ENCODE results near the gene TWSG1. TPM values are rescaled to one million over a fixed set of nuclear protein-coding genes. Genes with fewer than 3 reads are reported as not detected.

Gene TWSG1
- total RNA-seq (2014; rRNA removed; shearing (Covaris generic)), result 76.6 and 101 TPM in 2 replicates

DNA sequence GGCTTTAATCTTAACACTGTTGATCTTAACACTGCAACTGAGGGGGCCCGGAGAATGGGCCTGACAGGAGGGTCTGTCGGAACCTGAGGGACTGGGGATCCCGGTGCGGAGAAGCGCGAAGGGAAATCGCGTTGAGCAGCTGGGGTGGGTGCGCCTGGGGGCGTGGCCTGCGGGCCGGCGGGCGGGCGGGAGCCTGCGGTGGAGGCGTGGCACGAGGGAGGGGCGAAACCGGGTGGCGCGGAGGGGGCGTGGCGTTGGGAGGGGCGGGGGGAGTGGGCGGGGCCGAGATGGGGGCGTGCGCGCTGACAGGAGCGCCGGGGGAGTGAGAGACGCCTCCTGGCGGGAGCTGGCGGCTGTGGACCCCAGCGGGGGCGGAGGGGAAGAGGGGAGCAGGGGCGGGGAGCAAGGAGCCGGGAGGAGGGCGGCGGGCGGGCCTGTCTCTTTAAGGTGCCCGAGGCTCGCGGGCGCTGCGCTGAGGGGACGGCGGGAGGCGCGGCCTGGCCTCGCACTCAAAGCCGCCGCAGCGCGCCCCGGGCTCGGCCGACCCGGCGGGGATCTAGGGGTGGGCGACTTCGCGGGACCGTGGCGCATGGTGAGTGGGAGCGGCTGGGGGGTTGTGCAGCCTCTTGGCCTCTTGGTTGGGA, at the start of gene TWSG1:
TWSG1 (plus strand) TSS at position 445 of the 644 bp plus-strand sequence. CDS start 2,457 bp downstream, outside the sequence.
- peak; percentile 93 for DNase-seq (ENCODE audit: low read depth)

DNA sequence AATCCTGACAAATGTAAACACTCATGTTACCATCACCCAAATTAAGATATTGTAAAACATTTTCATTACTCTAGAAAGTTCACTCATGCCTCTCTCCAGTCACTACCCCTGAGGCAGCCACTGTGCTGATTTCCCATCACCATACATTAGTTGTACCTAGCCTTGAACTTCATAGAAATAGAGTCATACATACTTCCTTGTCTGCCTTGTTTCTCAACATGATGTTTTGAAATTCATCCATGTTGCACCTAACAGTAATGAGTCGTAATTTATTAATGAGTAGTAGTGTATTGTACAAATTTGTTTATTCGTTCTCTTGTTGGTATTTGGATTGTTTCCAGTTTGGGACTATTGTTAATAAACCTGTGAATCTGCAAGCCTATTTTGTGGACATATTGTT, 49.0 kb upstream of the TWSG1 start:
- DNase-seq (ENCODE audit: low read depth), result no peak

DNA sequence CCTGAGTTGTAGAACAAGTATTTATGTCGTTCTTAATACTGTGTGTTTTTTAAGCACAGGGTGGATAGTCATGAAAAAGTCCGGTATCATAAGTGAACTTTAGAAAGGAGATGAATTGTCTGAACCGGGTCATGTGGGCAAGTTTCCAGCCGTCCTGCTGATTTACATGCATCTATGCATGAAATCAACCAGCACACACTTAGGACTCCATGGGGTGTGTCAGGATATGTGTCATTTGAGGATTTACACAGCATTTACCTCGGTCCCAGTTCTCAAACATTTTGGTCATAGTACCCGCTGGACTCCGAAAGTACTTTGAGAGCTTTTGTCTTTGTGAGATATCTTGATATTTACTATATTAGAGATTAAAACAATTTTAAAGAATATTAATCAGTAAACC, 47.5 kb upstream of the TWSG1 start:
- DNase-seq (ENCODE audit: low read depth), result no peak

DNA sequence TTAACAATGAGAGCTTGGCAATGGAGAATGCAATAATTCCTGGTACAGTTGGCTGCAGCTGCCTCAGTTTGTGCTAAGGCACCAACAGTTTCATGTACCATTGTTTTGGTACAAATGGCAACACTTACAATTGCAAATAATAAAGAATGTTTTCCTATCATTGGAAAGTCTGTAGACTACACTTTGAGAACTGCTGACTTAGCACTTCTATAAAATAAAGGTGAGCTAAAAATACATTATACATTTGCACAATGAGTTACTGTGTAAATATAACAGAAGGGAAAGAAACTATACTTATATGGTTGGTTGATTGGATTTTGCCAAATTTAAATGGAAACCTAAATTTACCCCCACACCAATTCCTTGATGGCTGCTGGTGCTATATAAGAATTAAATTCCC, 44.9 kb upstream of the TWSG1 start:
- no peak for DNase-seq (ENCODE audit: low read depth)

DNA sequence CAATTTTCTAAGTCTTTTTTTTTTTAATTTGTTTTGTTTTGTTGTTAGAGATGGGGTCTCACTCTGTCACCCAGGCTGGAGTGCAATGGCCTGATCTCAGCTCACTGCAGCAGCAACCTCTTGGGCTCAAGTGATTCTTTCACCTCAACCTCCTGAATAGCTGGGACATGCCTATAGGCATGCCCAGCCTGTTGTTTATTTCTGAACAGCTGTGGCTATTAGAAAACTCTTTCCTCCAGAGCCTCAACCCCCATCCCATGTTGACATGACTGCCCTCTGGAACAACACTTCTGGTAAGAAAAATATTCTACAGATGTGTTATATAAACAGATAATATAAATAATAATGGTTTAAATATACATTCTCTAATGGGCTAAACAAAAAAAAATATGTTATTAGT, 44.4 kb upstream of the TWSG1 start:
- no peak for DNase-seq (ENCODE audit: low read depth)

DNA sequence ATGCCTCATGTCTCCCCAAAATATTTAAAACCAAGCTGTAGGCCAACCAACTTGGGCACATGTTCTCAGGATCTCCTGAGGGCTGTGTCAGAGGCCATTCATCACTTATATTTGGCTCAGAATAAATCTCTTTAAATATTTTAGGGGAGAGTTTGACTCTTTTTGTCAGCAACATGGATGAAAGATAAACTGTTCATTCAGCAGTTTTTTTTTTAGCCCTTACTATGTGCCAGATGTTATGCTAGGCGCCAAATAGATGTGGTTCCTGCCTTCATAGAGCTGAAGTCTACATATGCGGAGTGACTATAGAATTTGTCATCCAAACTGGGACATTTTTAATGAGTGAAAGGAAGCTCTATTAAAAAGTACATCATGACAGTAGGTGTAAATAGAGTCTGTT, 42.5 kb upstream of the TWSG1 start:
- no peak for DNase-seq (ENCODE audit: low read depth)

DNA sequence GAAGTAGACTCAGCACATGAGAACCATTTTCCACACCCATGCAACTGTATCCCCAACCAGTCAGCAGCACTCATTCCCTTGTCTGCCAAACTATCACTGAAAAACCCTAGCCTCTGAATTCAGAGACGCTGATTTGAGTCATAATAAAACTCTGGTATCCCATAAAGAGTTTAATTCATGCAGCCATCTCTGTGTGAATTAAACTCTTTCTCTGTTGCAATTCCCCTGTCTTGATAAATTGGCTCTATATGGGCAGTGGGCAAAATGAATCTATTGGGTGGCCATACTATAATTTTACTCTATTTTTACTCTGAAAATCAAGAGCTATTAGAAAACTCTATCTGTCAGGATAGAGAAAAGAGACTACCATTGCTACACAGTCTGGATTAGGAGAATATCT, 40.6 kb upstream of the TWSG1 start:
- no peak for DNase-seq (ENCODE audit: low read depth)

DNA sequence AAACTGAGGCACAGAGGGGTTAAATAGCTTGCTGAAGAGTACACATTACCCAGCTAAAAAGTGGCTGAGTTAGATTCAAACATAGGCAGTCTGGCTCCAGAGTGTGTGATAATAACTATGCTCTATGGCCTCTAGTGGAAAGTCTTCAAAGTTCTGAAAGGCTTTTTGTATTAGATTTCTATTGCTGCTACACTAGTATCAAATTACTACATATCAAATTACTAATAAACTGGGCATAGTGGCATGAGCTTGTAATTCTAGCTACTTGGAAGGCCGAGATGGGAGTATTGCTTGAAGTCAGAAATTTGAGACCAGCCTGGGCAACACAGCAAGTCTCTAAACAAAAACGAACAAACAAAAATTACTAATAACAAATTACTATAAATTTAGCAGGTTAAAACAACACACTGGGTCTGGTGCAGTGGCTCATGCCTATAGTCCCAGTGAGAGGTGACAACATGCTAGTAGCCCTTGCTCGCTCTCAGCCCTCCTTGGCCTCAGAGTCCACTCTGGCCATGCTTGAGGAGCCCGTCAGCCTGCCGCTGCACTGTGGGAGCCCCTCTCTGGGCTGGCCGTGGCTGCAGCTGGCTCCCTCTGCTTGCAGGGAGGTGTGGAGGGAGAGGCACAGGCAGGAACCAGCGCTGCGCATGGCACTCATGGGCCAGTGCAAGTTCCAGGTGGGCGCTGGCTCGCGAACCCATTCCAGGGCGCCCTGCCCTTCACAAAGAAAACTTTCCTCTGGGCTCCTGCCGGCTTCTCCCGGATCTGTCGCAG, 38.2 kb upstream of the TWSG1 start:
- no peak for DNase-seq (ENCODE audit: low read depth)

DNA sequence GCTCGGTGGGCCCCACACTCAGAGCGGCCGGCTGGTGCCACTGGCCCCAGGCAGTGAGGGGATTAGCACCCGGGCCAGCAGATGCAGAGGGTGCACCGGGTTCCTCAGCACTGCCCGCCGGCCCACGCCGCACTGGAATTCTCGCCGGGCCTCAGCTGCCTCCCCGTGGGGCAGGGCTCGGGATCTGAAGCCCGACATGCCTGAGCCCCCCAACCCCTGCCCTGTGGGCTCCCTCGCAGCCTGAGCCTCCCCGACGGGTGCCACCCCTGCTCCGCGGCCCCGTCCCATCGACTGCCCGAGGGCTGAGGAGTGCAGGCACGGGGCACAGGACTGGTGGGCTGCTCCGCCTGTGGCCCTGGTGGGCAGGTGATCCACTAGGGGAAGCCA, 37.6 kb upstream of the TWSG1 start:
- no peak for DNase-seq (ENCODE audit: low read depth)

DNA sequence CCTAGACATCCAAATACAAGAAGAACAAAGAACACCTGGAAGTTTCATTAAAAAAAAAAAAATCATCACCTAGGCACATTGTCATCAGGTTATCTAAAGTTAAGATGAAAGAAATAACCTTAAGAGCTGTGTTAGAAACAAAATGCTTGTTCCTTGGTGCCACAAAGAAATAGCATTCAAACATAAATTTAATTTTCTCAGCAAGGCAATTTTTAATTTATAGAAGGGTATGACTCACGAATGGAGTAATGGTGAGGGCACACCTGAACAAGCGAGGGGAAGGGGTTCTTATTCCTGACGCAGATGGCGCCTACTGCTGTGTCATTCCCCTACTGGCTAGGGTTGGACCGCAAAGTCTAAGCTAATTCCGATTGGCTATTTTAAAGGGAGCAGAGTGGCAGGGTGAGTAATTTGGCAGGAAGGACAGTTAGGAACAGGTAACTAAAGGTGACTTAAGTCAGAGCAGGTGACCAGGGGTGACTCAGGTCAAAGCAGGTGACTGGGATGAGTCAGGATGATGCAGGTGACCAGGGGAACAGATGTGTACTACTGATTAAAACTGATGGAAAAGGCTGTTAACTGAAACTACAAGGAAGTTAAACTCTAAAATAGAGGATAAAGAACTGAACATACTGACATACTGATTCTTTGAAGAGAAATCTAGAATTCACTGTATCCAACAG, 30.0 kb upstream of the TWSG1 start:
- no peak for DNase-seq (ENCODE audit: low read depth)

DNA sequence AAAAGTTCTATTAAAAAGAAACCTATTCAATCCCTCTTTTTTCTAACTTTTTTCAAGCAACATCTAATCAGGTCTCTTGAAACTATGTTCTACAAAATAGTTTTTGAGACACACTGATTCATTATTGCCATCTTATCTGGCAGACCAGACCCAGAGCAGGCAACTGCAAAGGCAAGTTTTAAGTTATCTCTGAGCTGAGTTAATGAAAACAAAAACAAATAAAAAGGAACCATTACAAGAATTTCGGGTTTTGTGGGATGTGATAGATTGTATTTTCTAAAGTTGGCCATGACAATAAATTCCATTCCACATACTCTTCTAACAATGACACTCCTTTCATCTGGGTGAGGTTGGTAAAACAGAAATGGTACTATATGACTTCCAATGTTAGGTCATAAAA, 15.2 kb upstream of the TWSG1 start:
- no peak for DNase-seq (ENCODE audit: low read depth)

DNA sequence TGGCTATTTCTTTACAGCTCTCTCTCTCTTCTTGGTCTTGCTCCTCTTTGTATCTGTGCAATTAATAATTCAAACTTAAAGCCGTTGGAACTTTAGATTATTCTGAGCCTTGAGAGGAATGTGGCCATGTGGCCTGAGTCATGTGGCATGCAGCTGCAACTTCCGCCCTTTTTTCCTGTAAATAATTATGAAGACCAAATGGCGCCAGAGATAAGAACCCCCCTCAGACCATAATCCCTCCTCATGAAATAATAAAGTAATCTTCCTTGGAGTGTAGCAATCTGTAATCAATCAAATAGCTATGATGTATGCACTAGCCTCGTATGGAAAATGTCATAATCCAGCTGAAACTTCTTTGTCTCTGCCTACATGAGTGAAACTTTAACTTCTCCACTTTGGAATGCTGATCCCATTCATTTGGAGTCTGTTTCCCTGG, 13.5 kb upstream of the TWSG1 start:
- no peak for DNase-seq (ENCODE audit: low read depth)

DNA sequence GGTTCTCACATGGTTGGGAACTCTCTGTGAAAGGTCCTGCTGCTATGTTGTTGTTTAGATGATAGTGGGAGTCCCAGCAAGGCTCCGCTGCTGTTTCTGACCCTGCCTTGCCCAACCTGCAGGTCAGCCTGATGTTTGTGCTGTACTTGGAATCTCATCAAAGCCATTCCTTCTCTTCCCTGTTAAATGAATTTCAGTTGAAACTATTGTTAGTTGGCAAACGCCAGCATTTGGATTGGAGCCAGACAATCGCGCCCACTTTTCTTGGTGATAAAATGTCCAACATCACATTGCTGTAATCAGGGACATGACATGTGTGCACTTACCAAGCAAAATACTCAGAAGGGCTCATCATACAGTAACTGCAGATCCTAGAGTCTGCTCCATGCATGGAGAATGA, 12.8 kb upstream of the TWSG1 start:
- DNase-seq (ENCODE audit: low read depth), result no peak

DNA sequence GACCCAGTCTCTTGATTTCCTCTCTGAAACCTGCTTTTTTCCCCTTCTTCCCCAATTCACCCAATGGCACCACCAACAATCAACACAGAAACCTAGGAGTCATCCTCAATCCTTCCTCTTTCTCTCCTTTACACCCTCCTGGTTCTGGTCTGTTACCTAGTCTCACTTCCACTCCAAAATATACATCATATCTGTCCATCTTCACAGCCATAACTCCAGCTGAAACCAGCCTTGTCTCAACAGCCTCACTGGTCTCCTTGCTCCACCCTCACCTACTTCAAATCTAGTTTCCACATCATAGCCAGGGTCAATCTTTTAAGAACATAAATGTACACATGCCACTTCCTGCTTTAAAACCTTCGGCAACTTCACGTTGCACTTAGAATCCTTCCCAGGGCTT, 11.8 kb upstream of the TWSG1 start:
- DNase-seq (ENCODE audit: low read depth), result no peak

DNA sequence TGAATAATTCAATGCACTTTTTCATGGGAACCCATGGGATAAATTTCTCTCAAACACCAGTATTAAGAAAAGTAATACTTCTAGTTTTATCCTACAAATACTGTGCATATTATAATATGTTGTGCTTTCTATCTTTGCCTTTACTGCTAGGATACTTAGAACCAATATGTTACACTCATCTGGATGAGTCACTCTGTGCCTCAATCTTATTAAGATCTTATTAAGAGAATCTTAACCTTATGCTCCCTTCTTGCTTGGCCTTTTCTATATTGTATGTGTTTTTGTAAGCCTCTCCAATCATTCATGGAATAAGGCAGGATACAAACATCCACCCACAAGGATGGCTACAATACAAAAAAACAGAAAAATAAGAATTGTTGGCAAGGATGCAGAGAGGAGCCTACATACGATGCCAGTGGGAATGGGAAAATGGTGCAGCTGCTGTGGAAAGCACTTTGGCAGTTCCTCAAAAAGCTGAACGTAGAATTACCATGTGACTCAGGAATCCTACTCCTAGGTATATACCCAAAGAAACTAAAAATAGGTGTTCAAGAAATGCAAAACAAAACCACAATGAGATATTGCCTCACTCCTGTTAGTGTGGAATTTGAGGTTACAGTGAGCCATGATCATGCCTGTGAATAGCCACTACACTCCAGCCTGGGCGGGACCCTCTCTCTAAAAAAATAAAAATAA, 10.7 kb upstream of the TWSG1 start:
- DNase-seq (ENCODE audit: low read depth), result peak; percentile 62

DNA sequence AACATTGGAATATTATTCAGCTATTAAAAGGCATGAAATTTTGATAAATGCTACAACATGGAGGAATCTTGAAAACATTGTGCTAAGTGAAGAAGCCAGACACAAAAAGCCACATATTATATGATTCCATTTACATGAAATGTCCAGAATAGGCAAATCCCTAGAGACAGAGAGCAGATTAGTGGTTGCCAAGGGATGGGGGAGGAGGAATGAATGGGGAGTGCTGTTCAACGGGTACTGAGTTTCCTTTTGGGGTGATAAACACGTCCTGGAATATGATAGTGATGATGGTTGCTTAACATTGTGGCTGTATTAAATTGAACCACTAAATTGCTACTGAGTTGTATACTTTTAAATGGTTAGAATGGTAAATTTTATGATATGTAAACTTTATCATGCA, 8.9 kb upstream of the TWSG1 start:
- no peak for DNase-seq (ENCODE audit: low read depth)

DNA sequence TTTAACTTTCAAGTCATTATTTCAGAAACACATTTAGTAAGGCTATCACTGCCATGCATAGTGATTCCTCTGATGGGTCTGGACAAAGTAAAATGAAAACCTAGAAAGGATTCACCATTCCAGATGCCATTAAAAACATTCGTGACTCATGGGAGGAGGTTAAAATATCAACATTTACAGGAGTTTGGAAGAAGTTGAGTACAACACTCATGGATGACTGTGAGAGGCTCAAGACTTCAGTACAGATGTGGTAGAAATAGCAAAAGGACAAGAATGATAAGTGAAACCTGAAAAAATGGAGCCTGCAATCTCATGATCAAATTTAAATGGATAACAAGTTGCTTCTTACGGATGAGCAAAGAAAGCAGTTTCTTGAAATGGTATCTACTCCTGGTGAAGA, 5.8 kb upstream of the TWSG1 start:
- no peak for DNase-seq (ENCODE audit: low read depth)

DNA sequence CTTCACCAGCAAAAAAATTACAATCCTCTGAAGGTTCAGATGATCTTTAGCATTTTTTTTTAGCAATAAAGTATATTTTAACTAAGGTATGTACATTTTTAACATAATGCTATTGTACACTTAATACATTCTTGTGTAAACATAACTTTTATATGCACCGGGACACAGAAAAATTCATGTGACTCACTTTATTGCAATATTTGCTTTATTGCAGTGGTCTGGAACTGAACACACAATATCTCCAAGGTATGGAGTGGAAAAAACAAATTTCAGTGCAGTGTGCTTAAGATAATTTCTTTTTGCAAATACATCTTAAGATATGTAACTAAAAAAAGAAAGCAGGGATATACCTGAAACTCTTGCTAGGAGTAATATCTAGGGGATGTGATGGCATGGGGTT, 5.1 kb upstream of the TWSG1 start:
- no peak for DNase-seq (ENCODE audit: low read depth)

DNA sequence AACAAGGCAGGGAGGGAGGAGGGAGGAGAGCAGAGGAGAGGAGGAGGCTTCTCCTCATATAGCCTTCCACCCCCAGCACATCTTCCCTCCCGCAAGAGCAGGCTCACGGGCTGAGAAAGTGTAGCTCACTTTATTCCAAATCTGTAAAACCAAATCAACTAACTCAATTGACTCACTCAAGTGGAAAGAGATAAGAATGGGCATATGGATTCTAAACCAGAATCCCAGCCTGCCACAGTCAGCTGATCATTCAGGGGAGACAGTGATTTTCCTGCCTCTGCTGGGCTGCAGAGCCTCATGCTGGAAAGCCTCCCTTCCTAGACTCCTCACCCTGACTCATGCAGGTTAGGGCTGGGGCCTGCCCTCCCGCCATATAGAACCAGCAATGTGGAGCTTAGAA, 4.2 kb upstream of the TWSG1 start:
- DNase-seq (ENCODE audit: low read depth), result no peak

DNA sequence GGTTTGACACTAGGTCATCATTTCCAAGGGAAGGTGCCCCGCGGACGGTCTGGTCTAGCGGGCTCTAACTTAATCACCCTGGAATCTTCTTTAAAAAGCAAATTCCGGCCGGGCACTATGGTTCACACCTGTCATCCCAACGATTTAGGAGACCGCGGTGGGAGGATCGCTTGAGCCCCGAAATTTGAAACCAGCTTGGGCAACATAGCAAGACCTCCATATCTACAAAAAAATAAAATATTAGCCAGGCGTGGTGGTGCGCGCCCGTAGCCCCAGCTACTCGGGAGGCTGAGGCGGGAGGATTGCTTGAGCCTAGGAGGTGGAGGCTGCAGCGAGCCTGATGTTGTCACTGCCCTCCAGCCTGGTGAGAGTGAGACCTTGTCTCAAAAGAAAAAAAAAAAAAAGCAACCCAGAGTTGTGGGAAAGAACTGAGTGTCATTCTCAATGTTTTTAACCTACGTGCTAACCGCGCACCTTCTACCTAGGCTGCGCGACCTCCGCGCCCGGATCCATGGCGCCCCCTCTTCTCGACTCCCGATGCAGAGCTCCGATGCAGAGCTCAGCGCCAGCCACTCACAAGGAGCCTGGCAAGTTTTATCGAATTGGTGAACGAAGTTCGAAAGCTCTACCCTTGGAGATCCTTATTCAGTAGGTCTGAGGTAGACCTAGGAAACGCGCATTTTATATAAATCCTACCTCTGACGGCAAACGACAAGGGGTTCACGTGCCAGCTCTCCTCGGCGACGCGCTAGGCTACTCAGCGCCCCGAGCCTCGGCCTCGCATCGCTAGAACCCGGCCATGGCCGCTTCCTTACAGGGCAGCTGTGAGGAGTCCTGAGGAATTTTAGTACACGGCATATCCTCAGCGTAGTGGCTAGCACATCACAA, 888 bp upstream of the TWSG1 start:
- no peak for DNase-seq (ENCODE audit: low read depth)

DNA sequence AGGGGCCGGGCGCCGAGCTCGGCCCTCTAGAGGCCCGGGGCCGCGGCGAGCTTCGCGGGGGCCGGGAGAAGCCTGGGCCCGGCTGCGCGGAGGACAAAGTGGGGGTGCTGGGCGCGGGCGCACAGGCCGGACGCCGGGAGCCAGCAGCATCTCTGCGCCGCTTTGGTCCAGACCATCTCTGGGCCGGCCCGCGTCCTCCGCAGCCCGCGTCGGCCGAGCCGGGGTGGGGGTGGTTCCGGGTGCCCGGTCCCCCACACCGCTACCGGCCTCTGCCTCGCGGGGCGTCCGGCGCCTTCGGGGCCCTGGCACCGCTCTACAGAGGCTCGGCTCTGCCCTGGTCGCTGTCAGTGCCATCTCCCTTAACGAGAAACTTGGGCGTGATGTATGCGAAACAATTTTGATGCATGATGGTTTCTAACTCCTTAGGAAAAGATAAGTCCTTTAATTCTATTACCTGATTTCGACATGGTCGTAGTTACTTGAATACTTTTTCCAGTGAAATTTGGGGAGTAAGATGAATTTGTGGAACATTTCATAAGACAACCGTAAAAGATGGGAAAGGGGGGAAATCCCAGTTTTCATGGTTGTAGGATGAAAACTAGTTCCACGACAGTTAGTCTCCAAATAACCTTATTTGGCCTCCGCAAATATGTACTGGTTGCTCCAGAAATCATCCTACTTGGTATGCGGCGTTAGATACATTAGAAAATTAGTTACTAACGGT, 562 bp downstream of the TWSG1 start:
- peak; percentile 48 for DNase-seq (ENCODE audit: low read depth)

All from RPMI7951 (cell line).